ENCODE measurements around the gene SFN. TPM values are rescaled to one million over a fixed set of nuclear protein-coding genes. Genes with fewer than 3 reads are reported as not detected.

Gene SFN
- total and polyA plus RNA-seq, 2 of the 13 experiments (the other 11 are each of a cell fraction or from before 2014, with no cell fraction given), result 4.3 to 5.6 TPM

DNA sequence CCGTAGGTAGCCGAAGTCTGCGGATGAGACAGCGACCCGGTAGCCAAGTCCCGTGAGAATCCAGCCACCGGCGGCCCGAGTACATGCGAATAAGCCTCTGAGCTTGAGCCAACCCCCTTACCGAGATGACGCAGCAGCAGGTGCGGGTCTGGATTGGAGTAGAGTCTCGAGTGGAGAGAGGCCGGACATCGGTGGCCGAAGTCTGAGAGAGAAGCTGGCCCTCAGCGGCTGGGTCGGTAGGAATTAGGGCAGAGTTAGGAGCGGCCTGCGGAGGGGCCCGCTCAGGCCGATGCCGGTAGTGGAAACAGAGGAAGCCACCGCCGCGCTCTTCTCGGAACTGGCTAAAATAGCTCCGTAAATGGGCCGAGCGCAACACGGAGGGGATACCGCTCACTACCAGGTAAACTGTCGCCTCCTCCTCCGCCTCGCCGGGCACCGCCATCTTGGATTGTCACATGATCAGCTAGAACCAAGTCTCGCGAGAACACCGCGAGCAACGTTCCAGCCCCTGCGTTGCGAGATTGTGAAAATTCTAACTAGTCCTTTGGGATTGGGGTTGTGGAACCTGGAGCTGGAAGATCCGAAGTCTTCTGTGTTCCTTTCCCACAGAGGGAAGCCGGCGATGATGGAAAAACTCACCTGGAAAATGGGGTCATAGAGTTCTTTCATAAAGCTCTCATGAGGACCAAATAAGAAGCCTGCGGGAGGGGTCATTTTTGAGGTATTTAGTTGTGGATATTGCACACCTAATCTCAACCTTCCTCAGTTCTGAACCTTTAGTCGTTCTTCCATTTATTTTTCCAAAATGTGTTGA lies 37.3 kb downstream of the SFN start, which contains the start of gene GPATCH3 (continued):
- TF ChIP-seq, protein P1, sequence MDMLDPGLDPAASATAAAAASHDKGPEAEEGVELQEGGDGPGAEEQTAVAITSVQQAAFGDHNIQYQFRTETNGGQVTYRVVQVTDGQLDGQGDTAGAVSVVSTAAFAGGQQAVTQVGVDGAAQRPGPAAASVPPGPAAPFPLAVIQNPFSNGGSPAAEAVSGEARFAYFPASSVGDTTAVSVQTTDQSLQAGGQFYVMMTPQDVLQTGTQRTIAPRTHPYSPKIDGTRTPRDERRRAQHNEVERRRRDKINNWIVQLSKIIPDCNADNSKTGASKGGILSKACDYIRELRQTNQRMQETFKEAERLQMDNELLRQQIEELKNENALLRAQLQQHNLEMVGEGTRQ (IDR thresholded peaks at IDR 0.05; ENCODE audit: low read depth, low read length), result peak; percentile 82
- TF ChIP-seq, protein P1 (CRISPR knock-in tag; IDR thresholded peaks at IDR 0.05; ENCODE audit: borderline replicate concordance), result peak; percentile 98; the same call in 1 of the 2 replicates
- no peak for TF ChIP-seq ZC3H4 (CRISPR knock-in tag; IDR thresholded peaks at IDR 0.05; ENCODE audit: borderline replicate concordance)
- no peak for TF ChIP-seq SKI (IDR thresholded peaks at IDR 0.05; ENCODE audit: partially characterized antibody)
- no peak for TF ChIP-seq PHB2 (IDR thresholded peaks at IDR 0.05; ENCODE audit: partially characterized antibody)
- 0 out of 2 replicates have a peak, but pooled peaks have one; percentile 76 for TF ChIP-seq NFKBIZ (CRISPR knock-in tag; IDR thresholded peaks at IDR 0.05)
- TF ChIP-seq ERF (CRISPR knock-in tag; IDR thresholded peaks at IDR 0.05), result 0 out of 2 replicates have a peak, but pooled peaks have one; percentile 39
- TF ChIP-seq RARA (CRISPR knock-in tag; IDR thresholded peaks at IDR 0.05), result peak; percentile 28; the same call in 1 of the 2 replicates
- TF ChIP-seq ATM (IDR thresholded peaks at IDR 0.05; ENCODE audit: borderline replicate concordance), result no peak
- TF ChIP-seq ZNF274 (CRISPR knock-in tag; IDR thresholded peaks at IDR 0.05), result 0 out of 2 replicates have a peak, but pooled peaks have one; percentile 44
- TF ChIP-seq JUND (CRISPR knock-in tag; IDR thresholded peaks at IDR 0.05), result no peak
- TF ChIP-seq NFKB2 (CRISPR knock-in tag; IDR thresholded peaks at IDR 0.05; ENCODE audit: borderline replicate concordance), result peak; percentile 74; the same call in 1 of the 2 replicates
- peak; percentile 89 for TF ChIP-seq ZFX (CRISPR knock-in tag; IDR thresholded peaks at IDR 0.05; ENCODE audit: low read depth)
- TF ChIP-seq ZNF788 (CRISPR knock-in tag; IDR thresholded peaks at IDR 0.05; ENCODE audit: borderline replicate concordance), result peak; percentile 94
- no peak for TF ChIP-seq GPBP1L1 (CRISPR knock-in tag; IDR thresholded peaks at IDR 0.05)
- TF ChIP-seq HNF4A (CRISPR knock-in tag; IDR thresholded peaks at IDR 0.05), result peak; percentile 3; the same call in 1 of the 2 replicates
- no peak for TF ChIP-seq MBD4 (IDR thresholded peaks at IDR 0.05; ENCODE audit: borderline replicate concordance, low read length)
- peak; percentile 79 to 98 for TF ChIP-seq POLR2A (IDR thresholded peaks at IDR 0.05; ENCODE audit: insufficient read depth in 1 of 2, low read depth in 2 of 2, low read length in 2 of 2)
- TF ChIP-seq ZFAT (CRISPR knock-in tag; conservative IDR thresholded peaks at IDR 0.05), result no peak
- peak; percentile 99 for TF ChIP-seq SAP130 (CRISPR knock-in tag; IDR thresholded peaks at IDR 0.05; ENCODE audit: low read depth)
- TF ChIP-seq ZNF570 (CRISPR knock-in tag; IDR thresholded peaks at IDR 0.05; ENCODE audit: borderline replicate concordance), result no peak
- TF ChIP-seq HNRNPUL1 (IDR thresholded peaks at IDR 0.05; ENCODE audit: low read depth, low read length), result no peak
- TF ChIP-seq CEBPZ (IDR thresholded peaks at IDR 0.05; ENCODE audit: low read length), result no peak
- no peak for TF ChIP-seq NBN (conservative IDR thresholded peaks at IDR 0.05)
- peak; percentile 73; the same call in 1 of the 2 replicates for TF ChIP-seq MEIS2 (CRISPR knock-in tag; IDR thresholded peaks at IDR 0.05)
- TF ChIP-seq NCOA1 (CRISPR knock-in tag; IDR thresholded peaks at IDR 0.05), result 0 out of 2 replicates have a peak, but pooled peaks have one; percentile 18

All from HepG2 (cell line).